Endometrial microvascular endothelial cells (primary cell): ENCODE data around the gene CYP4F22. TPM values are rescaled to one million over a fixed set of nuclear protein-coding genes. Genes with fewer than 3 reads are reported as not detected.
"Not testable (repeated sequence)": the region's sequence is repeated elsewhere in the genome, so short reads cannot be mapped to it uniquely, and the experiment has no call there.

ENCODE experiments used
- in situ Hi-C: cut with HindIII; loops from 2 replicates; pipeline ENCODE4 v1.10.0; 2017; ENCODE audit warnings: low sequenced_read_pairs, low pct_unique_long_range_greater_than_20kb; ENCODE audit errors: inconsistent ontology term
- total RNA-seq: library from RNA; depleted of rRNA; stranded (reverse); fragments of >200 nt; gene quantifications from one replicate; pipeline ENCODE4 v1.2.3, GENCODE V29; 2015; ENCODE audit errors: inconsistent ontology term

The CYP4F22 gene
- total RNA-seq, 1 donor from 2014 or later: not detected

DNA sequence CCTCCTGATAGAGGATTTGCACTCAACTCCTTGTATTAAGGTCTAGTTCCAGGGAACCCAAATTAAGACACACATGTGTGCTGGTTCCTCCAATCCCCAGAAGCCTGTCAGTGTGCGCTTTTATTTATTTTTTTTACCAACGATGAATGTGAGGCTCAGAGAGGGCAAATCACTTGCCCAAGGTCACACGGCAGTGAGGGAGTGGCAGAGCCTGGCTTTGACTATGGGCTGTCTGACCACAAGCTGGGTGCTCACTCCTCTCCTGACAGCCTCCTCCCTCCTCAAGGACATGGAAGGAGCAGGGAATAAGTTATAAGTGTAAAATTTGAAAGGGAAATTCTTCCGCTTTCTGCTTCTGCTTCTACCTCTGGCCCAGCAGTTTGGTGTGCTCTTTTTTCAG lies 48.9 kb downstream of the CYP4F22 start:
- in situ Hi-C loops: no loop called here

DNA sequence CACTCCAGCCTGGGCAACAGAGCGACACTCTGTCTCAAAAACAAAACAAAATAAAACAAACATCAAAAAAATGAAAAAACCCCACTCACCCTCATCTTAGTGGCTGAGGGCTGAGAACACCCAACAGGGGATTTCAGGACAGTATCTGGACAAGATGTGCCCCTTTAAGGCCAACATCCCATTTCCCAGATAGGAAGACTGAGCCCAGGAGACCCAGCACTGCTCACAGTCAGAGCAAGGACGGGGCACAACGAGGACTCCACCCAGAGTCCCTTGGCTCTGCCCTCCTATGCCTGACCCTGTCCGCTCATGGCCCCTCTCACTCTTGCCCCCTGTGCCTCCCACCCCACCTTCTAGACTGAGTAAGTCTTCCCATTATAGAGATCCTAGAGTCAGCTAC lies 53.8 kb downstream of the CYP4F22 start:
- in situ Hi-C loops: no loop called here

DNA sequence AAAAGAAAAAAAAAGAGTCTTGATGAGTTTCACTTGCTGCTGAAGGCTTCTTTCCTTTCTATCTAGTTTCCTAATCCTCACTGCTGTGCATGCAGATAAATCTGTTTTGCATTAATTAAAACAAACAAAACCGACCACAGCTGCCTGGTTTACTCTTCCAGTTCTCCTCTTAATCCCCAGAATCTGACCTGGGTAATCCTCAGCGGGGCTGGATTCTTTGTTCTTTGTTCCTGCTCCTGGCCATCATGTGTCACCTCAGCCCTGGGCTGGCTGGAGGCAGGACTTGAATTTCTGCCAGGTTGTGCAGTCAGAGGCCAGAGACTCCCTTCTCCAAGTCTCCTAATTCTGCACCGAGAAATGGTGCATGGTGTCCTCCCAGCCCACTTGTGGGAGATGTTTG lies 54.5 kb downstream of the CYP4F22 start:
- in situ Hi-C loops: no loop called here

DNA sequence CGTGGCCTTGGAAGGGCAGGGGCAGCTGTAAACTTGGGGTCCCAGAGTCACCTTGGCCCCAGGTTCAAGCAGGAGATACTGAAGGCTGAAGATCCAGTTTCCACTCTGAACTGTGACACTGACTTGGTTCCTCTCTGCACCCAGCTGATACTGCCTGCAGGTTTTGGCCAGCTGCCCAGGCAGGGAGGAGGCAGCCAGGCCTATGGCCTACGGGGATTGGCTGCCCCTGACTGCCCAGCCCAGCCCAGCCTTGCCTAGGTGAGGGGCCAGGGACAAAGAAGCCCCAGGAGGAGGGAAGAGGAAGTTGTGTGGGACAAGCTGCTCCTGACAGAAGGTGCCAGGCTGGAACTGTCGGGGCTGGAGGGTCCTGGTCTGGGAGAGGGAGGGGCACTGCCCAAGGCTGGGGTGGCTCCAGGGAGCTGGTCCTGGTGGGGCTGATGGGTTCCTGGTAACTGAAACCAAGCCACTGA lies 55.0 kb downstream of the CYP4F22 start:
- in situ Hi-C loops: no loop called here

DNA sequence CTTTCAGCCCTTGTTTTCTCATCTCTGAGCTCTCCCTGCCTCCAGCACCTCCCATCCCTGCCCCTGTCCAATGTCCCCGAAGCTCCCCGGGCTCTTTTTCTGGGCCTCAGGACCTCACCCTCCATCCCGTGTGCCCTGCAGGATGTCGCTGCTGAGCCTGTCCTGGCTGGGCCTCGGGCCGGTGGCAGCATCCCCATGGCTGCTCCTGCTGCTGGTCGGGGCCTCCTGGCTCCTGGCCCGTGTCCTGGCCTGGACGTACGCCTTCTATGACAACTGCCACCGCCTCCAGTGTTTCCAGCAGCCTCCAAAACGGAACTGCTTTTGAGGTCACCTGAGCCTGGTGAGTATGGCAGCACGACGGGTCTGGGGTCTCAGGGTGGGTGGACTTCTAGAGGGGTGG lies 55.6 kb downstream of the CYP4F22 start:
- in situ Hi-C loops: no loop called here

DNA sequence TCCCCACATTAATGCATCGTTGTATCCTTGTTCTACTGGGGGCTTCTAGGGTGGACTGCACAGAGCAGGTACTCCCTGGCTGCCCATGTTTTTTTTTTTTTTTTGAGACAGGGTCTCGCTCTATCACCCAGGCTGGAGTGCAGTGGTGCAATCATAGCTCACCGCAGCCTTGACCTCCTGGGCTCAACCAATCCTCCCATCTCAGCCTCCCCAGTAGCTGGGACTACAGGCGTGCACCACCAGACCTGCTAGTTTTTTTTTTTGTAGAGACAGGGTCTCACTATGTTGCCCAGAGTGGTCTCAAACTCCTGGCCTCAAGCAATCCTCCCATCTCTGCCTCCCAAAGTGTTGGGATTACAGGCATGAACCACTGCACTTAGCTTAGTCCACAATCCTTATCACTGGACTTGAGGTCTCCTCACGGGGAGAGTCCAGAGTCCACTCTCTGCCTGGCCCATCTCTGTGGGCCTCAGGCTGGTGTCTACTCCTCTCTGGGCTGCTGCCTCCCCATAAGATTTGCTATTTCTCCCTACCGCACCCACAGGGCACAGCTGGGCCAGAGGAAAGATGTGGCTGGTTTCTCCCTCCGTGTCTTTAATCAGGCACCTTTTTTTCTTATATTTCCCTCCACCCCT lies 56.3 kb downstream of the CYP4F22 start:
- in situ Hi-C loops: no loop called here

DNA sequence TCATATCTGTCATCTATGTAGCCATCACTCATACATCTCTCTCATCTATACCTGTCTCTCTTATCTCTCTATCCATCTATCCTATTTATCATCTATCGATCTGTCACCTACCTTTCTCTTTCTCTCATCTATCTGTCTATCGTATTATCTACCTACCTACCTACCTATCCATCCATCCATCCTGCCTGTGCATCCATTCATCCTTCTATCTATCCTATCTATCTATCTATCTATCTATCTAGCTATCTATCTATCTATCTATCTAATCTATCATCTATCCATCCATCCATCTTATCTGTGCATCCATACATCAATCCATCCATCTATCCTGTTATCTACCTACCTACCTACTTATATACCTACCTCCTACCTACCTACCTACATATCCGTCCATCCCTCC lies 62.1 kb downstream of the CYP4F22 start:
- in situ Hi-C loops: no loop called here

DNA sequence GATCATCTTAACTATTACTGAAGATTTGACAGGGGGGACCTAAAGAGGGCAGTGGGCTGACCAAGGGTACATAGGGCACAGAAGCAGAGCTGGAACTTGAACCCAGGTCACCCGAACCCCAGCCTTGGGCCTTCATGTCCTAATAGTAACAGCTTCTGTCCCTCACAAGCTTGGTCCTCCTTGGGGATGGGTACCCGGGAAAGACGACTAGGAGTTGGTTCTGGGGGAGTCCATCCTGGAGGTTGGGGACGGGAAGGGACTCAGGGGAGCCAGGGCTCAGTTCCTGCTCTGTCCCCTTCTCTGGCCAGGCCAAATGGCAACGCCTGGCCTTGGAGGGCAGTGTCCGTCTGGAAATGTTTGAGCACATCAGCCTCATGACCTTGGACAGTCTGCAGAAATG lies 67.1 kb downstream of the CYP4F22 start:
- in situ Hi-C loops: no loop called here

DNA sequence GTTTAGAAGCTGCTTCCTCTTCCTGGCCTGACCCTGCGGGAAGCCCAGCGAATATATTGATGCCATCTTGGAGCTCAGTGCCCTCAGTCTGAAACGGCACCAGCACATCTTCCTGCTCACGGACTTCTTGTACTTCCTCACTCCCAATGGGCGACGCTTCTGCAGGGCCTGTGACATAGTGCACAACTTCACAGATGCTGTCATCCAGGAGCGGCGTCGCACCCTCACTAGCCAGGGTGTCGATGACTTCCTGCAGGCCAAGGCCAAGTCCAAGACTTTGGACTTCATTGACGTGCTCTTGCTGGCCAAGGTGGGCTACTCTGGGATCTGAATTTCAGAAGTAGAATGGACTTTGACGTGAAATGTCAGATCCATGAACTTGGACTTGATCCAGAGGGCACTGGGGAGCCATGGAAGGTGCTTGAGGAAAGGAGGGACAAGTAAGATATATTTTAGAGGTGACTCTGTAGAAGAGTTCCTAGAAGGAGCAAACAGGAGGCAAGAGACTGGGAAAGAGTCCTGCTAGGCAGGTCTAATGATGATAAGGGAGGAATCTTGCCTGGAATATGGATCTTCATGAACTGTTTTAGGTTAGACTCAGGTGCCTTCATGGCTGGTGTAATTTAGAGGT lies 68.3 kb downstream of the CYP4F22 start:
- in situ Hi-C loops: no loop called here

DNA sequence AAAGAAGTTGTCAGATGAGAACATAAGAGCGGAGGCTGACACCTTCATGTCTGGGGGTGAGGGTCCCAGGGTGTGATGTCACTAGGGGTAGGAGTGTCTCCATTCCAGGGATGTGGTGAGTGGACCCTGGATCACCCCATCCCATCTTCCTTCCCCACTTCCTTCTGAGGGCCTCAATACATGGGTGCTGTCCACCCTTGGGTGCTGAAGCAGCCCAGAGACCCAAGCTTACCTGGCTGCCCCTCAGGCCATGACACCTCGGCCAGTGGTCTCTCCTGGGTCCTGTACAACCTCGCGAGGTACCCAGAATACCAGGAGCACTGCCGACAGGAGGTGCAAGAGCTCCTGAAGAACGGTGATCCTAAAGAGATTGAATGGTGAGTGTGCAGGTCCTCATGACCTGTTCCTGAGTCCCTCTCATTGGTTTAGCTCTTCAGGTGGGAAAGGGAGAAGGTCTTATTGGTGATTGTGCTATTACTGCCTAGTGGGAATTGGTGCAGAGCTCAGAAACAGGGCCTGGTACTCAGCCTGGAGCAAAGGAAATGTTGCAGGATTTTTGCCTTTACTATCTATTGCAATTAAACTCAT lies 69.0 kb downstream of the CYP4F22 start:
- in situ Hi-C loops: no loop called here

DNA sequence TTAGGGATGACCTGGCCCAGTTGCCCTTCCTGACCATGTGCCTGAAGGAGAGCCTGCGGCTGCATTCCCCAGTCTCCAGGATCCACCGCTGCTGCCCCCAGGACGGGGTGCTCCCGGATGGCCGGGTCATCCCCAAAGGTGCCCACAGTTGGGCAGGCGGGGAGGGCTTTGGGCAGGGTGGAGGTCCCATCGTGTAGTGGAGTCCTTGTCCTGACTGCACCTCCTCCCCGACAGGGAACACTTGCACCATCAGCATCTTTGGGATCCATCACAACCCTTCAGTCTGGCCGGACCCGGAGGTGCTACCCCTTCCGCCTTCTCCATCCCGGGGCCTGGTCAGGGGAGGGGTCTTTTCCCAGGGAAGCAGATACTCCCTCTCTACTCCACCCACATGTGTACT lies 75.0 kb downstream of the CYP4F22 start:
- in situ Hi-C loops: no loop called here

DNA sequence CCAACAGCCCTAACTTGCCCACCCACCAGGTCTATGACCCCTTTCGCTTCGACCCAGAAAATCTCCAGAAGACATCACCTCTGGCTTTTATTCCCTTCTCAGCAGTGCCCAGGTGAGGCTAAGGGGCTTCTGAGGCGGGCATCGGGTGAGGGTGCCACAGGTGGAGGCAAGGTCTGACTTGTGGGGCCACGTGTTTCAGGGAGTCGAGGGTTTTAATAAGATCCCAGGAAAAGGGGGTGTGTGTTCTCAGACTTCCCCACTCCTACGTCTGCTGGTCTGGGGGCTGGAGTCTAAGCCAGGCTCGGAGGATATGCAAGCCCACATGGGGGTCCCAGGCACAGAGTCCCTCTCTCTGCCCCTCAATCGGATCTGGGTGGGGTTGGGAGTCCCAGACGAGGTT lies 75.8 kb downstream of the CYP4F22 start:
- in situ Hi-C loops: no loop called here

DNA sequence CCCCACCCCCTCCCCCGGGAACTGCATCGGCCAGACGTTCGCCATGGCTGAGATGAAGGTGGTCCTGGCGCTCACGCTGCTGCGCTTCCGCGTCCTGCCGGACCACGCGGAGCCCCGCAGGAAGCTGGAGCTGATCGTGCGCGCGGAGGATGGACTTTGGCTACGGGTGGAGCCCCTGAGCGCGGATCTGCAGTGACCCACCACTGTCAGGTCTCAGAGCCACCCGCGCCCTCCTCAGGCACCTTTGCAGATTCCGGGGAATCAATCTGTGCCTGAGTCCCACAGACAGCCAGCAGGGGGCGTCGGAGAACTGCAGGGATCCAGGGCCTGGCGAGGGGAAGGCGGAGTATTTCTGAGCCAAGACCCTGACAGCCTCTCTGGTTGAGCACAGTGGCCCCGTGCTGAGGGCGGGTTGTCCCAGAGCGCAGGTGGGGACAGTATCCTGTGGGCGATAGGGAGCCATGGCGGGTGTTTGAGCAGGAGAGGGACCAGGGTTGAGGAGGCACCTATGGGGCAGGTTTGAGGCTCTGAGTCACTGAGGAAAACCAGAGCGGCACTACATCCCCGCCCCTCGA lies 76.3 kb downstream of the CYP4F22 start:
- in situ Hi-C loops: no loop called here

DNA sequence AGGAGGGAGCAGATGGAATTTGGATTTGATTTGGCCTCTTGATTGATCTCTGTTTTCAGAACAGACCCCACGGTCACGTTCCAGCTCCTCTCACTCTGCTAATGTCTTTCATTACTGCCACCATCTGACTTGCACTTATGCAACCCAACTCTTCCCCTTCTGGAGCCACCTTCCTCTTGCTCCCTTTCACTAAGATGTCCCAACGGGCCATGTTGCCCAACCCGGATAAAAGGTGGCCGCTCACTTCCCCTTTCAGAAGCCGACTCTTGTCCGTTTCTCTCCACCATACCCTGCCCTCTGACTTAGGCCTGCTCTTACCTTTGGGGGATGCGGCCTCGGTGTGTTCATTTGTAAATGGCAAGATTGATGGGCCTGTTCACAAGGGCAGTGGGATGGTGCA lies 79.3 kb downstream of the CYP4F22 start:
- in situ Hi-C loops: no loop called here

DNA sequence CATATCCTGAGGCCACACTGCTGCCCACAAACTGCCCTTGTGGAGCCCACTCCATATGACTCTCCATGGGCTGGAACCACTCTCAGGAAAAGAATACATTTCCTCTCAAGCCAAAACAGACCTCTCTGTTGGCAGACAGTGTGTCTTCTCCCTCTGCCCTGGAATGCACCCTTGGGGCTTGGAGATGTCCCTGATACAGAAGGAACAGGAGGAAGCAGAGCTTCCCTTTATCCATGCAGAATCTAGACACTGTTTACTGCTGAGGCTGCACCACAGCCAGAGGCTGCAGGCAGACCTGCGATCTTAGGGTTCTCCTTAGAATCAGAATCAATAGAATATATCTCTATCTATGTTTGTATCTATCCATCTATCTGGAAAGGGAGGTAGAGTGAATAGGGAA lies 79.9 kb downstream of the CYP4F22 start:
- in situ Hi-C loops: no loop called here

DNA sequence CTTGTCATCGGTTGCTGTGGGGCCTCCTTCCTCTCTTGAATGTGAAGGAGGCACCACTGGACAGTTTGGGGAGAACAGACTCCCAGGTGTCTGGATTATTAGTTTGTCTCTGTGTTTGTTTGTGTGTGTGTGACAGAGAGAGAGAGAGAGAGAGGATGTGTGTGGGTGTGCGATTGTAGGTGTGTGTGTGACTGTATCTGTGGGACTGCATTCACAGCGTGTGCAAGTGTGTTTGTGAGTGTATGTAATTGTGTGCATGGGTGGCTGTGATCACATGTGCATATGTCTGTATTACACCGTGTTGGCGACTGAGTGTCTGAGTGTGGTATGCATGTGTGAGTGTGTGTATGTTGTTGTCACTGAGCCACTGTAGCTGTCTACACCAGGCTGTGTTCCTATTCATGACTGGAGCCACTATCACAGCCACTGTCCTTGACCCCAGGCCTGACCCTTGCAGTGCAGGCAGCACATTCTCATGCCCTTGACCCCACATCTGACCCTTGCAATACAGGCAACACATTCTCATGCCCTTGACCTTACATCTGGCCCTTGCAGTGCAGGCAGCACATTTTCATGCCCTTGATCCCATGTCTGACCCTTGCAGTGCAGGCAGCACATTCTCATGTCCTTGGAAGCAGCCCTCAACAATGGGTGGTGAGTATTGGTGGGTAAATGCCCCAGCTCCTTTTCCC lies 81.6 kb downstream of the CYP4F22 start:
- in situ Hi-C loops: no loop called here

DNA sequence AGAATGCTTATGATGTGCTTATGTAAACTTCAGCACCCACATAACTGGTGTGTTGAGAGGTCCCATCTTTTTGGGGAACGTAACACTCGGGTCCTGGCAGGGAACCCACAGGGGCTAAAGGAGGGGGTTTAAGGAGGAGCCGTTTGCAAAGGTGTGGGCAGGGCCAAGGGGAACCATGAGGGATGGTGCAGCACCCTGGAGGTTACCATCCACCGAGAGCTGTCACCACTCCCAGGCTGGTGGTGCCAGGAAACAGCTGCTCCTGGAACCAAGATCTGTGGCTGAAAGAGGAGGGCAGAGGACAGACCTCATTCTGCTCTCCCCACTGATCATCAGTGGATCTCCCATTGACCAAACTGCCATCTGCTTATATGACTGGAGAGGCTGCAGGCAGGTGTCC lies 83.5 kb downstream of the CYP4F22 start:
- in situ Hi-C loops: no loop called here

DNA sequence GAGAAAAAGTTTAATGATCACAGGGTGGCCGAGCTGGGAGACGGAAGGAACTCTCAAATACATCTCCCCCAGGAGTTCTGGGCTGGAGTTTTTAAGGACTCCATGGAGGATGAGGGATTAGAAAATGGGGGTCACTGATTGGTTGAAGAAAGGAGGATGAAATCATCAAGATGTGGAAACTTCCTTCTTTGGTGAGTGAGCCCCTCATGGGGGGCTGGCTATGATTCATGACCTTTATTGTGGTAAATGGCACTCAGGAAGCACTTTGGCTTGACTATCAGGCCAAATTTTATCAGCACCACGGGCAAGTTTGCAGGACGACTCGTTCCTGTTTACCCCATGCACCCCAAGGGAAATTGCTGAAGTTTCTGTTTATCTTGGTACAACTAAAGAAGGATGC lies 84.2 kb downstream of the CYP4F22 start:
- in situ Hi-C loops: not testable (repeated sequence)

DNA sequence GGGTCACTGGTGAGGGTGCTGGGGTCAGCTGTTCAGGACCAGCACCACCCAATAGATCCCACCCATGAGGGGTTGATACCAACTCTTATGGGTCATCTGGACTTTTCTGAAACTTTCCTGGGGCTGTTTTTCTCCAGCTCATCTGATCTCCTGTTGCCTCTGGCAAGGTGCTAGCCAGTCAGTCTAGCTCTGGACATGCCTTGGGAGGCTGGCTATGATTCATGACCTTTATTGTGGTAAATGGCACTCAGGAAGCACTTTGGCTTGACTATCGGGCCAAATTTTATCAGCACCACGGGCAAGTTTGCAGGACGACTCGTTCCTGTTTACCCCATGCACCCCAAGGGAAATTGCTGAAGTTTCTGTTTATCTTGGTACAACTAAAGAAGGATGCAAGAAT lies 85.4 kb downstream of the CYP4F22 start:
- in situ Hi-C loops: not testable (repeated sequence)

DNA sequence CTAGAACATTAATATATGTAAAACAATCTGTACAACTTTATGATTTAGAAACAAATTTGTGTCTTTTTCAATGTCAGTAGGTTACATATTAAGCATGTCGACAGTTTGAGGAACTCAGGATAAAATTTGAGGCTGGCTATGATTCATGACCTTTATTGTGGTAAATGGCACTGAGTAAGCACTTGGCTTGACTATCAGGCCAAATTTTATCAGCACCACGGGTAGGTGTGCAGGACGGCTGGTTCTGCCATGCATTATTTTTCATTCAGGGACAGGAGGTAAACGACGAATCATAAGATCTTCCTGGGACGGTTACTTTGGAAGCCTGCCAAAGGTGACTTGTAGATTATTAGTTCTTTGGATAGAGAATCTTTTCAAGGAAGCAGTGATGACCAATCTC lies 86.7 kb downstream of the CYP4F22 start:
- in situ Hi-C loops: no loop called here
